Measurements from ENCODE around the gene CSPG4. TPM values are rescaled to one million over a fixed set of nuclear protein-coding genes. Genes with fewer than 3 reads are reported as not detected.

CSPG4 gene
- polyA plus RNA-seq, 1 donor (not counting 4 experiments of a cell fraction or from before 2014, with no cell fraction given), result 0.67 TPM

- no peaks in the 10 kb centered on the region for H3K9me1 ChIP-seq (ENCODE audit: control insufficient read depth, extremely low read depth, insufficient read depth, low read length)
- H3K36me3 ChIP-seq (ENCODE audit: control insufficient read depth in 2 of 2, extremely low read depth in 1 of 2, insufficient read depth in 2 of 2, low read length in 2 of 2), result no peaks in the 10 kb centered on the region
- TF ChIP-seq EZH2 (IDR thresholded peaks at IDR 0.05; ENCODE audit: low read length), result no peak
- TF ChIP-seq, protein P1, sequence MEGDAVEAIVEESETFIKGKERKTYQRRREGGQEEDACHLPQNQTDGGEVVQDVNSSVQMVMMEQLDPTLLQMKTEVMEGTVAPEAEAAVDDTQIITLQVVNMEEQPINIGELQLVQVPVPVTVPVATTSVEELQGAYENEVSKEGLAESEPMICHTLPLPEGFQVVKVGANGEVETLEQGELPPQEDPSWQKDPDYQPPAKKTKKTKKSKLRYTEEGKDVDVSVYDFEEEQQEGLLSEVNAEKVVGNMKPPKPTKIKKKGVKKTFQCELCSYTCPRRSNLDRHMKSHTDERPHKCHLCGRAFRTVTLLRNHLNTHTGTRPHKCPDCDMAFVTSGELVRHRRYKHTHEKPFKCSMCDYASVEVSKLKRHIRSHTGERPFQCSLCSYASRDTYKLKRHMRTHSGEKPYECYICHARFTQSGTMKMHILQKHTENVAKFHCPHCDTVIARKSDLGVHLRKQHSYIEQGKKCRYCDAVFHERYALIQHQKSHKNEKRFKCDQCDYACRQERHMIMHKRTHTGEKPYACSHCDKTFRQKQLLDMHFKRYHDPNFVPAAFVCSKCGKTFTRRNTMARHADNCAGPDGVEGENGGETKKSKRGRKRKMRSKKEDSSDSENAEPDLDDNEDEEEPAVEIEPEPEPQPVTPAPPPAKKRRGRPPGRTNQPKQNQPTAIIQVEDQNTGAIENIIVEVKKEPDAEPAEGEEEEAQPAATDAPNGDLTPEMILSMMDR (optimal IDR thresholded peaks at IDR 0.05 in 1 of 3, IDR thresholded peaks at IDR 0.05 in 1 of 3, conservative IDR thresholded peaks at IDR 0.05 in 1 of 3; ENCODE audit: extremely low read depth in 1 of 3, insufficient read depth in 2 of 3, low read length in 3 of 3), result peak in 1 of 3 experiments; percentile 7
- H3K4me1 ChIP-seq (ENCODE audit: control insufficient read depth, extremely low read depth, insufficient read depth, low read length), result peaks cover 73% of the 10 kb centered on the region
- no peak overlapping the region for H2AFZ ChIP-seq (ENCODE audit: control insufficient read depth, low read length)
- H3K4me3 ChIP-seq (ENCODE audit: control insufficient read depth in 2 of 3, extremely low read depth in 1 of 3, insufficient read depth in 2 of 3, low read depth in 1 of 3, low read length in 3 of 3), result no peak overlapping the region
- peak overlapping the region; percentile 80 for H3K9ac ChIP-seq (ENCODE audit: control insufficient read depth, extremely low read depth, insufficient read depth, low read length)
- H3K27me3 ChIP-seq (ENCODE audit: control insufficient read depth, extremely low read depth, insufficient read depth, low read length), result no peaks in the 10 kb centered on the region
- DNase-seq (ENCODE audit: low read depth, low spot score) (peak; percentile 99), FAIRE-seq (peak; percentile 99)
- no peaks in the 10 kb centered on the region for H3K79me2 ChIP-seq (ENCODE audit: control insufficient read depth, insufficient read depth, low read length)
- no peaks in the 10 kb centered on the region for H4K20me1 ChIP-seq (ENCODE audit: control insufficient read depth, extremely low read depth, insufficient read depth, low read length)
- peak overlapping the region; percentile 45 for H3K4me2 ChIP-seq (ENCODE audit: control insufficient read depth, extremely low read depth, insufficient read depth, low read depth, low read length)
- H3K9me3 ChIP-seq (ENCODE audit: control insufficient read depth, low read depth, low read length), result no peaks in the 10 kb centered on the region
- peak overlapping the region; percentile 97 for H3K27ac ChIP-seq (ENCODE audit: control insufficient read depth, insufficient read depth, low read length)
- dilution Hi-C loops (cut with MboI; ENCODE audit: extremely low pct_ligation_motif_present, low sequenced_read_pairs), result no loop called here
Observed at GRCh38 chr15:75669191-75669878, 43.3 kb downstream of the CSPG4 start.

GRCh38 chr15:75666823-75667501, 45.7 kb downstream of the CSPG4 start:
- Histone ChIP-seq H3K4me1 (ENCODE audit: control insufficient read depth, extremely low read depth, insufficient read depth, low read length) (peaks cover 78% of the 10 kb centered on the region), H2AFZ (ENCODE audit: control insufficient read depth, low read length) (no peak overlapping the region), H3K9me1 (ENCODE audit: control insufficient read depth, extremely low read depth, insufficient read depth, low read length) (no peaks in the 10 kb centered on the region), H3K4me2 (ENCODE audit: control insufficient read depth, extremely low read depth, insufficient read depth, low read depth, low read length) (peak overlapping the region; percentile 78), H3K9ac (ENCODE audit: control insufficient read depth, extremely low read depth, insufficient read depth, low read length) (peak overlapping the region; percentile 92), H3K36me3 (ENCODE audit: control insufficient read depth in 2 of 2, extremely low read depth in 1 of 2, insufficient read depth in 2 of 2, low read length in 2 of 2) (no peaks in the 10 kb centered on the region), H3K79me2 (ENCODE audit: control insufficient read depth, insufficient read depth, low read length) (no peaks in the 10 kb centered on the region), H3K27me3 (ENCODE audit: control insufficient read depth, extremely low read depth, insufficient read depth, low read length) (no peaks in the 10 kb centered on the region), H4K20me1 (ENCODE audit: control insufficient read depth, extremely low read depth, insufficient read depth, low read length) (no peaks in the 10 kb centered on the region), H3K4me3 (ENCODE audit: control insufficient read depth in 2 of 3, extremely low read depth in 1 of 3, insufficient read depth in 2 of 3, low read depth in 1 of 3, low read length in 3 of 3) (no peak overlapping the region), H3K27ac (ENCODE audit: control insufficient read depth, insufficient read depth, low read length) (peak overlapping the region; percentile 100), H3K9me3 (ENCODE audit: control insufficient read depth, low read depth, low read length) (no peaks in the 10 kb centered on the region)
- no peak for TF ChIP-seq EZH2 (IDR thresholded peaks at IDR 0.05; ENCODE audit: low read length)
- TF ChIP-seq, protein P1 (optimal IDR thresholded peaks at IDR 0.05 in 1 of 3, IDR thresholded peaks at IDR 0.05 in 1 of 3, conservative IDR thresholded peaks at IDR 0.05 in 1 of 3; ENCODE audit: extremely low read depth in 1 of 3, insufficient read depth in 2 of 3, low read length in 3 of 3), result peak in 1 of 3 experiments; percentile 6
- FAIRE-seq (peak; percentile 100), DNase-seq (ENCODE audit: low read depth, low spot score) (peak; percentile 100)
- dilution Hi-C loops (cut with MboI; ENCODE audit: extremely low pct_ligation_motif_present, low sequenced_read_pairs), result no loop called here
